Neuronal stem cell (in vitro differentiated cells): ENCODE data around the gene AADACL4.
"Not testable (repeated sequence)": the region's sequence is repeated elsewhere in the genome, so short reads cannot be mapped to it uniquely, and the experiment has no call there.

Experiments used
- DNase-seq: peaks from one replicate; pipeline ENCODE4 v3.0.0-alpha.2; 2013; ENCODE audit warnings: low spot score
- H2AFZ ChIP-seq: one replicate; pipeline ENCODE4 v1.6.1; 2013; ENCODE audit warnings: mild to moderate bottlenecking, low read length, inconsistent platforms
- H2AK5ac ChIP-seq: 2 replicates; pipeline ENCODE4 v1.6.1; 2013; ENCODE audit warnings: low read depth, mild to moderate bottlenecking, inconsistent platforms, low read length, moderate library complexity, mixed read lengths
- H2BK120ac ChIP-seq: 2 replicates; pipeline ENCODE4 v1.6.1; 2013; ENCODE audit warnings: low read depth, mild to moderate bottlenecking, inconsistent platforms, low read length, moderate library complexity, mixed read lengths
- H2BK12ac ChIP-seq: one replicate; pipeline ENCODE4 v1.6.1; 2013; ENCODE audit warnings: low read length, inconsistent platforms
- H2BK15ac ChIP-seq: 2 replicates; pipeline ENCODE4 v1.6.1; 2013; ENCODE audit warnings: mild to moderate bottlenecking, low read length, inconsistent platforms, mixed read lengths
- H2BK5ac ChIP-seq: one replicate; pipeline ENCODE4 v1.6.1; 2013; ENCODE audit warnings: inconsistent platforms, mild to moderate bottlenecking, low read length, moderate library complexity
- H3K14ac ChIP-seq: one replicate; pipeline ENCODE4 v1.6.1; 2013; ENCODE audit warnings: low read length, inconsistent platforms
- H3K18ac ChIP-seq: 2 replicates; pipeline ENCODE4 v1.6.1; 2013; ENCODE audit warnings: low read length, inconsistent platforms
- H3K23ac ChIP-seq: 2 replicates; pipeline ENCODE4 v1.6.1; 2013; ENCODE audit warnings: low read depth, mild to moderate bottlenecking, mixed read lengths, low read length, inconsistent platforms; ENCODE audit not compliant: poor library complexity
- H3K27ac ChIP-seq: replicated peaks from 3 replicates; pipeline ENCODE4 v1.5.1; 2013; ENCODE audit warnings: low read length, inconsistent platforms
- H3K27me3 ChIP-seq, 3 experiments: 2 replicates each; pipeline ENCODE4 v1.6.1; 2013; ENCODE audit warnings: low read length in 3 of 3, mild to moderate bottlenecking in 2 of 3, inconsistent platforms in 1 of 3, low read depth in 1 of 3, mixed read lengths in 1 of 3, moderate library complexity in 1 of 3; ENCODE audit not compliant: control insufficient read depth in 3 of 3, insufficient read depth in 3 of 3
- H3K36me3 ChIP-seq, 2 donors: replicated peaks in 1 of 2; 2 replicates each; pipeline ENCODE4 v1.6.1; 2013; ENCODE audit warnings: low read length in 2 of 2; ENCODE audit not compliant: control insufficient read depth in 2 of 2, insufficient read depth in 2 of 2
- H3K4ac ChIP-seq: 2 replicates; pipeline ENCODE4 v1.6.1; 2013; ENCODE audit warnings: inconsistent platforms, mild to moderate bottlenecking, low read length, moderate library complexity
- H3K4me1 ChIP-seq, 2 donors: 1 replicate in 1 of 2; 2 replicates in 1 of 2; pipeline ENCODE4 v1.6.1; 2013; ENCODE audit warnings: low read length in 2 of 2, low read depth in 1 of 2; ENCODE audit not compliant: control insufficient read depth in 2 of 2, insufficient read depth in 1 of 2
- H3K4me2 ChIP-seq: one replicate; pipeline ENCODE4 v1.6.1; 2013; ENCODE audit warnings: mild to moderate bottlenecking, low read length, inconsistent platforms; ENCODE audit not compliant: insufficient read depth, poor library complexity, severe bottlenecking
- H3K4me3 ChIP-seq, 2 donors: 2 replicates each; pipeline ENCODE4 v1.5.1; 2013; ENCODE audit warnings: low read length in 2 of 2, mild to moderate bottlenecking in 2 of 2, inconsistent platforms in 1 of 2, moderate library complexity in 1 of 2
- H3K79me1 ChIP-seq: one replicate; pipeline ENCODE4 v1.6.1; 2013; ENCODE audit warnings: low read depth, mild to moderate bottlenecking, inconsistent platforms, low read length, moderate library complexity
- H3K9ac ChIP-seq: one replicate; pipeline ENCODE4 v1.6.1; 2013; ENCODE audit warnings: mild to moderate bottlenecking, low read depth, low read length, inconsistent platforms; ENCODE audit not compliant: poor library complexity
- H3K9me3 ChIP-seq, 2 donors: replicated peaks in 1 of 2; 2 replicates each; pipeline versions ENCODE3 to v1.6.1; 2013; ENCODE audit warnings: low read length in 2 of 2, mild to moderate bottlenecking in 2 of 2, inconsistent platforms in 1 of 2, low read depth in 1 of 2, mixed read lengths in 1 of 2, moderate library complexity in 1 of 2; ENCODE audit not compliant: control insufficient read depth in 2 of 2, insufficient read depth in 1 of 2
- H4K8ac ChIP-seq: one replicate; pipeline ENCODE4 v1.6.1; 2013; ENCODE audit warnings: low read depth, mild to moderate bottlenecking, inconsistent platforms, low read length, moderate library complexity
- H4K91ac ChIP-seq: one replicate; pipeline ENCODE4 v1.6.1; 2013; ENCODE audit warnings: low read length, low read depth, mild to moderate bottlenecking, inconsistent platforms; ENCODE audit not compliant: poor library complexity
- WGBS, 2 donors: extraction: QIAGEN DNeasy Blood & Tissue Kit; methylation state at CpG; one replicate each; pipeline ENCODE4 v1.1.7; 2013; ENCODE audit warnings: missing lambda C conversion rate in 2 of 2, mixed read lengths in 1 of 2; ENCODE audit not compliant: insufficient read length in 2 of 2, insufficient replicate concordance in 1 of 2; ENCODE audit errors: extremely low coverage in 2 of 2; 5-methylcytosine and 5-hydroxymethylcytosine counted together

The AADACL4 gene

GRCh38 chr1:12644829-12645228 is 944 bp downstream of the AADACL4 start:
- H3K4me1 ChIP-seq: no peaks in the 10 kb centered on the region
- H2BK5ac ChIP-seq: no peak overlapping the region
- no peak overlapping the region for H3K18ac ChIP-seq
- peaks cover 0 to 14% of the 10 kb centered on the region in 2 donors for H3K9me3 ChIP-seq
- H3K4ac ChIP-seq: no peak overlapping the region
- H3K27me3 ChIP-seq: no peaks in the 10 kb centered on the region
- H4K91ac ChIP-seq: no peak overlapping the region
- no peak overlapping the region for H3K9ac ChIP-seq
- no peaks in the 10 kb centered on the region for H3K79me1 ChIP-seq
- H4K8ac ChIP-seq: no peak overlapping the region
- 100% methylated on average over 1 of the region's 2 CpGs; no CpG with 5 or more reads in 1 of the 2 donors for WGBS, 2 donors
- no peak overlapping the region for H2BK120ac ChIP-seq
- H2BK12ac ChIP-seq: no peak overlapping the region
- H3K4me2 ChIP-seq: no peak overlapping the region
- H3K4me3 ChIP-seq: no peak overlapping the region
- H2BK15ac ChIP-seq: no peak overlapping the region
- H3K14ac ChIP-seq: no peak overlapping the region
- no peak overlapping the region for H2AK5ac ChIP-seq
- H2AFZ ChIP-seq: no peak overlapping the region
- no peak overlapping the region for H3K27ac ChIP-seq
- H3K36me3 ChIP-seq: no peaks in the 10 kb centered on the region
- H3K23ac ChIP-seq: no peak overlapping the region
- DNase-seq: no peak

- not testable (repeated sequence) for H3K4me3 ChIP-seq, H2AFZ ChIP-seq, H2AK5ac ChIP-seq, H4K91ac ChIP-seq, H3K9me3 ChIP-seq, H3K9ac ChIP-seq, H3K18ac ChIP-seq, H3K27me3 ChIP-seq, H3K4me1 ChIP-seq, H2BK15ac ChIP-seq, H2BK120ac ChIP-seq, H3K27ac ChIP-seq, H2BK5ac ChIP-seq, H3K36me3 ChIP-seq, H3K79me1 ChIP-seq, H2BK12ac ChIP-seq, H3K4ac ChIP-seq, H3K14ac ChIP-seq, DNase-seq, H3K23ac ChIP-seq, H4K8ac ChIP-seq, H3K4me2 ChIP-seq
- WGBS, 2 donors: no CpG with 5 or more reads among the region's 9 CpGs
Observed at GRCh38 chr1:12645401-12645800, 1.5 kb downstream of the AADACL4 start.

DNA sequence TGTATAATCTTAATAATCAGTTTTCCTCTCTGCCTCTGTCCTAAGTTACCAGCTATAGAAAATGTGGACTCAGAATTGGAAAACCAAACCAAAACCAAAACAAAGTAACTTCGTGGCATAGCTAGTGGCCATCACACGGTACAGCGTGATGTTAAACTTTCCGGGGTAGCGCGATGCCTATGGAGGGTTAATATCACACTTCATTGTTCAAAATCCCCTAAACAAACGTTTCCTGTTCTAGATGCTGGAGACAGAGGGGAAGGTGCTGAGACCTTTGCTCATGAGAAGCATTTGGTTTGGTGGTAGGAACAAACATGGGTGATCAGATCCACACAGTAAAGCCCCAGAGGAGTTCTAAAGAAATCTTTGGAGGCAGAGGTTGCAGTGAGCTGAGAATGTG is 4.9 kb downstream of the AADACL4 start:
- Histone ChIP-seq H2BK12ac (no peak overlapping the region), H4K91ac (no peak overlapping the region), H3K18ac (no peak overlapping the region), H3K4ac (no peak overlapping the region), H2BK15ac (no peak overlapping the region), H3K4me2 (no peak overlapping the region), H3K36me3 (no peaks in the 10 kb centered on the region), H3K23ac (no peak overlapping the region), H3K4me3 (no peak overlapping the region), H3K27ac (no peak overlapping the region), H2AFZ (no peak overlapping the region), H2AK5ac (no peak overlapping the region), H2BK120ac (no peak overlapping the region), H3K9ac (no peak overlapping the region), H3K4me1 (no peaks in the 10 kb centered on the region), H3K9me3 (peaks cover 0 to 2% of the 10 kb centered on the region in 2 donors), H4K8ac (no peak overlapping the region), H2BK5ac (no peak overlapping the region), H3K79me1 (no peaks in the 10 kb centered on the region), H3K27me3 (no peaks in the 10 kb centered on the region), H3K14ac (no peak overlapping the region)
- no peak for DNase-seq
- WGBS, 2 donors: no CpG with 5 or more reads among the region's 7 CpGs

DNA sequence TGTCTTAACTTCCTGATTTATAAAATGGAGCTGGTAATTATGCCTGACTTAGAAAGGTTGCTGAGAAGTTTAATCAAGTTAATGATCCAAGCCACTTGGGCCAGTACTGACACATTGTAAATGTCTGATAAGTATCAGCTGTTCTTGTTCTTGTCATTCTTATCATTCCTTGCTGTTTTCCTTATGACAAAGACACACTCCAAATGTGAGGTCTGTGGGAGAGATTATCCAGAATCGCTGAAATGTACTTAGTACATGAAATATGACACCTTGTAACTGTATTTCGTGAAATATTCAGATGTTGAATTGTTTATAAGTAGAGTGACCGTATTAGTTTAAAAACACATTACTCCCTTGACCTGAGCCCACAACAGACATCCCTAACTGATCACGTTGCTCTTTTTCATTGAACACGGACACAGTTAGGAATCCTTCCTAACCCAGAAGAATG is 6.1 kb downstream of the AADACL4 start:
- H3K4me1 ChIP-seq: no peaks in the 10 kb centered on the region
- no peak overlapping the region for H2BK15ac ChIP-seq
- H3K27ac ChIP-seq: no peak overlapping the region
- H2AFZ ChIP-seq: no peak overlapping the region
- H2BK120ac ChIP-seq: no peak overlapping the region
- no peak overlapping the region for H3K4me3 ChIP-seq
- H3K9ac ChIP-seq: no peak overlapping the region
- no peak for DNase-seq
- no peak overlapping the region for H3K4ac ChIP-seq
- H3K14ac ChIP-seq: no peak overlapping the region
- H4K91ac ChIP-seq: no peak overlapping the region
- no peak overlapping the region for H2AK5ac ChIP-seq
- WGBS, 2 donors: no CpG with 5 or more reads among the region's 5 CpGs
- H3K23ac ChIP-seq: no peak overlapping the region
- H3K79me1 ChIP-seq: no peaks in the 10 kb centered on the region
- H4K8ac ChIP-seq: no peak overlapping the region
- no peak overlapping the region for H2BK12ac ChIP-seq
- no peak overlapping the region for H2BK5ac ChIP-seq
- no peak overlapping the region for H3K4me2 ChIP-seq
- H3K9me3 ChIP-seq: peaks cover 0 to 2% of the 10 kb centered on the region in 2 donors
- H3K18ac ChIP-seq: no peak overlapping the region
- H3K27me3 ChIP-seq: no peaks in the 10 kb centered on the region
- no peaks in the 10 kb centered on the region for H3K36me3 ChIP-seq
